ENCODE data around the gene CMSS1.

DNA sequence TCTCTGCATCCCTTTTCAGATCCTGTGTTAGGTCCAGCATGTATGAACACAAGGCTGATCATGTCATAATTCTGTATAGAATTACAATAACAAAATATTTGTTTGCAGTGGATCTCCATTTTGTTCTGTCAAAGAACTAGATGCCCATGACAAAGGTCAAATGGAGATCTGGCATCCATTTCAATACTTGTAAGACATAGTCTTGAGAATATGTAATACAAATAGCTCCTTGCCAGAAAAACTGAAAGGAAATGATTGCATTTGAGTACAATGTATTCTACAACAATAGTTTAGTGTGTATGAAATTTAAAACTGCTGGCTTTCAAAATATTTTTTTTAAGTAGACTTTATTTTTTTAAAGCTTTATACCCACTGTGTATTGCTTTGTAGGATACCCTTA, 101.1 kb downstream of the CMSS1 start:
- TF ChIP-seq, protein P1, sequence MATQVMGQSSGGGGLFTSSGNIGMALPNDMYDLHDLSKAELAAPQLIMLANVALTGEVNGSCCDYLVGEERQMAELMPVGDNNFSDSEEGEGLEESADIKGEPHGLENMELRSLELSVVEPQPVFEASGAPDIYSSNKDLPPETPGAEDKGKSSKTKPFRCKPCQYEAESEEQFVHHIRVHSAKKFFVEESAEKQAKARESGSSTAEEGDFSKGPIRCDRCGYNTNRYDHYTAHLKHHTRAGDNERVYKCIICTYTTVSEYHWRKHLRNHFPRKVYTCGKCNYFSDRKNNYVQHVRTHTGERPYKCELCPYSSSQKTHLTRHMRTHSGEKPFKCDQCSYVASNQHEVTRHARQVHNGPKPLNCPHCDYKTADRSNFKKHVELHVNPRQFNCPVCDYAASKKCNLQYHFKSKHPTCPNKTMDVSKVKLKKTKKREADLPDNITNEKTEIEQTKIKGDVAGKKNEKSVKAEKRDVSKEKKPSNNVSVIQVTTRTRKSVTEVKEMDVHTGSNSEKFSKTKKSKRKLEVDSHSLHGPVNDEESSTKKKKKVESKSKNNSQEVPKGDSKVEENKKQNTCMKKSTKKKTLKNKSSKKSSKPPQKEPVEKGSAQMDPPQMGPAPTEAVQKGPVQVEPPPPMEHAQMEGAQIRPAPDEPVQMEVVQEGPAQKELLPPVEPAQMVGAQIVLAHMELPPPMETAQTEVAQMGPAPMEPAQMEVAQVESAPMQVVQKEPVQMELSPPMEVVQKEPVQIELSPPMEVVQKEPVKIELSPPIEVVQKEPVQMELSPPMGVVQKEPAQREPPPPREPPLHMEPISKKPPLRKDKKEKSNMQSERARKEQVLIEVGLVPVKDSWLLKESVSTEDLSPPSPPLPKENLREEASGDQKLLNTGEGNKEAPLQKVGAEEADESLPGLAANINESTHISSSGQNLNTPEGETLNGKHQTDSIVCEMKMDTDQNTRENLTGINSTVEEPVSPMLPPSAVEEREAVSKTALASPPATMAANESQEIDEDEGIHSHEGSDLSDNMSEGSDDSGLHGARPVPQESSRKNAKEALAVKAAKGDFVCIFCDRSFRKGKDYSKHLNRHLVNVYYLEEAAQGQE (IDR thresholded peaks at IDR 0.05; ENCODE audit: insufficient read depth in 1 of 2, low read depth in 2 of 2, low read length in 2 of 2) = no peak
- TF ChIP-seq POLR2AphosphoS5 (IDR thresholded peaks at IDR 0.05; ENCODE audit: low read depth, low read length) = no peak
- TF ChIP-seq TAF1 (IDR thresholded peaks at IDR 0.05; ENCODE audit: borderline replicate concordance, insufficient read depth, low read length) = no peak
- TF ChIP-seq FOXP2 (optimal IDR thresholded peaks at IDR 0.05; ENCODE audit: borderline replicate concordance, extremely low read depth, extremely low read length, insufficient read depth) = no peak
- no peak for TF ChIP-seq SIN3A (IDR thresholded peaks at IDR 0.05; ENCODE audit: borderline replicate concordance, insufficient read depth, low read length)
